ENCODE measurements around the gene AMPH. TPM values are rescaled to one million over a fixed set of nuclear protein-coding genes. Genes with fewer than 3 reads are reported as not detected.

Gene AMPH
- total RNA-seq, 1 donor from 2014 or later, result not detected

DNA sequence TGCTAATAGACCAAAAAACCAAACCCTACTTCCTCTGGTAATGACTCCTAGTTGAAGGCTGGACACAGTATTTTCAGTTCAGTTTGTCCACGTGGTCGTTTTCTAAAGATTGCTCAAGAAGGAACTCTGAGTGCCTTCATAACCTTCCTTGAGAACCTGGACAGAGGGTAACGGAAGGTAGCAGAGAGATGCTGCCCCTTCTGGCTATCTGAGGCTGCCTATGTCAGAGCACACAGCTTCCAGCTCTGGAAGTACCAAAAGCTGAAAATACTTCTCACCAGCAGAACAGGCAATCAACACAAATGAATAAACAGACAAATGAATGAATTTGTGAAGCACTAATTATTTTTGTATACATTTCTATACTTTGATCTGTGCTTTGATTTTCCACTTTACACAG, 85.2 kb downstream of the AMPH start:
- intact Hi-C loops (cut with micrococcal nuclease), result no loop called here
- Mint-ChIP-seq H3K36me3 (ENCODE audit: low read depth) (no peaks in the 10 kb centered on the region), H3K9me3 (no peaks in the 10 kb centered on the region), H3K4me3 (no peak overlapping the region), H3K27me3 (no peaks in the 10 kb centered on the region), H3K27ac (no peak overlapping the region), H3K4me1 (no peaks in the 10 kb centered on the region)
- no peak for DNase-seq

GRCh38 chr7:38542156-38542555, 89.0 kb downstream of the AMPH start:
- H3K4me3 Mint-ChIP-seq, result no peak overlapping the region
- H3K27ac Mint-ChIP-seq, result no peak overlapping the region
- H3K27me3 Mint-ChIP-seq, result peaks cover 2% of the 10 kb centered on the region
- no peaks in the 10 kb centered on the region for H3K36me3 Mint-ChIP-seq (ENCODE audit: low read depth)
- H3K4me1 Mint-ChIP-seq, result no peaks in the 10 kb centered on the region
- intact Hi-C loops (cut with micrococcal nuclease), result no loop called here
- no peaks in the 10 kb centered on the region for H3K9me3 Mint-ChIP-seq
- no peak for DNase-seq

DNA sequence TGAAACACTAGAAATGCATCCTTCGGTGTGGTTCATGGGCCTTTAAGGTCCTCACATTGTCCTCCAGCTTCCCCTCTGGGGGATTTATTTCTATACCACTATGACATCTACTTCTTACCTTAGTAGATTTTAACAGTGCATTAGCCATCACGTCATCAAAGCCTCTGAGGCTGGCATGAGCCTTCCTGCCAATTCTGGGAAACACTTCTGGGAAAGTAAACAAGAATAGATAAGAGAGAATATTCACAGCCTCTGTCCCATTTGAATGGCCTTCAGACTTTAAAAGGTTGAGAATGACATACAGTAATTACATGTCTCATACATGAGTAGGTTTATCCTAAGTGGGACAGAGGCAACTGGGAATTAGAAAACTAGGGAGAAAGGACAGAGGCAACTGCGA, 89.7 kb downstream of the AMPH start:
- intact Hi-C loops (cut with micrococcal nuclease), result no loop called here
- H3K4me1 Mint-ChIP-seq, result no peaks in the 10 kb centered on the region
- peaks cover 2% of the 10 kb centered on the region for H3K27me3 Mint-ChIP-seq
- no peak overlapping the region for H3K27ac Mint-ChIP-seq
- DNase-seq, result no peak
- H3K4me3 Mint-ChIP-seq, result no peak overlapping the region
- no peaks in the 10 kb centered on the region for H3K36me3 Mint-ChIP-seq (ENCODE audit: low read depth)
- H3K9me3 Mint-ChIP-seq, result no peaks in the 10 kb centered on the region

- no peak overlapping the region for H3K27ac Mint-ChIP-seq
- no peaks in the 10 kb centered on the region for H3K9me3 Mint-ChIP-seq
- H3K4me3 Mint-ChIP-seq, result no peak overlapping the region
- peaks cover 4% of the 10 kb centered on the region for H3K27me3 Mint-ChIP-seq
- H3K36me3 Mint-ChIP-seq (ENCODE audit: low read depth), result no peaks in the 10 kb centered on the region
- intact Hi-C loops (cut with micrococcal nuclease), result no loop called here
- no peaks in the 10 kb centered on the region for H3K4me1 Mint-ChIP-seq
- DNase-seq, result no peak
Measured at GRCh38 chr7:38539477-38540081, 91.6 kb downstream of the AMPH start.

GRCh38 chr7:38535073-38535472, 96.1 kb downstream of the AMPH start:
- no peak for DNase-seq
- Mint-ChIP-seq H3K4me1 (no peaks in the 10 kb centered on the region), H3K27ac (no peak overlapping the region), H3K9me3 (no peaks in the 10 kb centered on the region), H3K27me3 (peaks cover 11% of the 10 kb centered on the region), H3K4me3 (no peak overlapping the region), H3K36me3 (ENCODE audit: low read depth) (no peaks in the 10 kb centered on the region)
- intact Hi-C loops (cut with micrococcal nuclease), result no loop called here

GRCh38 chr7:38525857-38526256, 105.3 kb downstream of the AMPH start:
- DNase-seq, result no peak
- no peaks in the 10 kb centered on the region for H3K9me3 Mint-ChIP-seq
- no peaks in the 10 kb centered on the region for H3K4me1 Mint-ChIP-seq
- H3K27me3 Mint-ChIP-seq, result peaks cover 6% of the 10 kb centered on the region
- H3K27ac Mint-ChIP-seq, result no peak overlapping the region
- H3K36me3 Mint-ChIP-seq (ENCODE audit: low read depth), result no peaks in the 10 kb centered on the region
- intact Hi-C loops (cut with micrococcal nuclease), result no loop called here
- no peak overlapping the region for H3K4me3 Mint-ChIP-seq

GRCh38 chr7:38524786-38525185, 106.4 kb downstream of the AMPH start:
- Mint-ChIP-seq H3K27me3 (peaks cover 3% of the 10 kb centered on the region), H3K4me1 (no peaks in the 10 kb centered on the region), H3K4me3 (no peak overlapping the region), H3K27ac (no peak overlapping the region), H3K9me3 (no peaks in the 10 kb centered on the region), H3K36me3 (ENCODE audit: low read depth) (no peaks in the 10 kb centered on the region)
- no peak for DNase-seq
- intact Hi-C loops (cut with micrococcal nuclease), result no loop called here

- Mint-ChIP-seq H3K36me3 (ENCODE audit: low read depth) (no peaks in the 10 kb centered on the region), H3K27ac (no peak overlapping the region), H3K9me3 (no peaks in the 10 kb centered on the region), H3K4me3 (no peak overlapping the region), H3K27me3 (no peaks in the 10 kb centered on the region), H3K4me1 (no peaks in the 10 kb centered on the region)
- DNase-seq, result no peak
- intact Hi-C loops (cut with micrococcal nuclease), result no loop called here
Measured at GRCh38 chr7:38520741-38521140, 110.4 kb downstream of the AMPH start.

DNA sequence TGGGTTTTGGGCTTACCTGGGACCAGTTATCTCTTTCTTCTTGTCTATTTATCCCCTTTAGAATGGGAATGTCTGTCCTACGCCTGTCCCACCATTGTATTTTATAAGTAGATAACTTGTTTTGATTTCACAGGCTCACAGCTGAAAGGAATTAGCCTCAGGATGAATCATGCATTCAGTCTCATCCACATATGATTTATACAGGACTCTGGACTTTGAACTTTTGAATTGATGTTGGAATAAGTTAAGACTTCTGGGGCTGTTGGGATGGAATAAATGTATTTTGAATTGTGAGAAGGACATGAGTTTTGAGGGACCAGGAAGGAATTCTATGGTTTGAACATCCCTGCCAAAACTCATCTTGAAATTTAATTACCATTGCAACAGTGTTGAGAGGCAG, 112.6 kb downstream of the AMPH start:
- Mint-ChIP-seq H3K36me3 (ENCODE audit: low read depth) (no peaks in the 10 kb centered on the region), H3K27ac (no peak overlapping the region), H3K9me3 (peaks cover 5% of the 10 kb centered on the region), H3K27me3 (no peaks in the 10 kb centered on the region), H3K4me3 (no peak overlapping the region), H3K4me1 (no peaks in the 10 kb centered on the region)
- DNase-seq, result no peak
- intact Hi-C loops (cut with micrococcal nuclease), result no loop called here

DNA sequence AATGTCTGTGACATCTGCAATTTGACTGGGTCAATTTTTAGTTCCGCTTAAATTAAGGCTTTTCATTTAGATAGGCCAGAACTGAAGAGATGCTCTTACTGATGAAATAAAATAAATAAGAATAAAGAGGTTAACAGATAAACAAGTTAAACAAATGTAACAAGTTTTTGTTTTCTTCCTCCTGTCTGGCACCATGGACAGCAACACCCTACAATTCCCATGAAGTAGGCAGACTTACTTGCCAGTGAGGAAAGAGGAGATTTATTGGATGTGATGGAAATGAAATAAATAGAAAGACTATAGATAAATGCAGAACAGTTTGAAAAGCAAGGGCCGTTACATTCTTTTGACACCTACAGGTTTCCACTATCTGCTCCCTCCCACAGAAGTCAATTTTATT, 118.5 kb downstream of the AMPH start:
- H3K9me3 Mint-ChIP-seq, result peaks cover 8% of the 10 kb centered on the region
- no peak for DNase-seq
- no peak overlapping the region for H3K27ac Mint-ChIP-seq
- intact Hi-C loops (cut with micrococcal nuclease), result no loop called here
- no peaks in the 10 kb centered on the region for H3K36me3 Mint-ChIP-seq (ENCODE audit: low read depth)
- no peak overlapping the region for H3K4me3 Mint-ChIP-seq
- no peaks in the 10 kb centered on the region for H3K4me1 Mint-ChIP-seq
- H3K27me3 Mint-ChIP-seq, result no peaks in the 10 kb centered on the region

DNA sequence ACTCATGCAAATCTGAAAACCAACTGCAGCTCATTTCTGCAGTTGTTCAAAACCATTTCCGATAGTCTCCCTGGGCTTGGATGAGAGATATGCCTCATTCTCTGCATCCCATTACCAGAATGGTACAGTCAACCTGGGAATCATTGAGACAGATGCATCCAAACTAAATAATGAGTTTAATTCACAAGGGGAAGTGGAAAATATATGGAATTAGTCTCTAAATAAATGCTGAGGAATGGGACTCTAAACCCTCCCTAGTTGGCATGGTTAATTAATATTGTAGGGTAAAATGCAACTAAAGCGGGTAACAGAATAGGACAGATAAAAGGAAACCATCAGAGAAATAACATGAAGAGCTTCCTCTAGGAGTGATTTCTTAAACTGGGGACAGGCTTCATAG, 118.9 kb downstream of the AMPH start:
- H3K36me3 Mint-ChIP-seq (ENCODE audit: low read depth), result no peaks in the 10 kb centered on the region

GRCh38 chr7:38507384-38507783, 123.8 kb downstream of the AMPH start:
- H3K27me3 Mint-ChIP-seq, result peaks cover 11% of the 10 kb centered on the region
- no peak overlapping the region for H3K4me3 Mint-ChIP-seq
- H3K36me3 Mint-ChIP-seq (ENCODE audit: low read depth), result no peaks in the 10 kb centered on the region
- no peaks in the 10 kb centered on the region for H3K4me1 Mint-ChIP-seq
- H3K27ac Mint-ChIP-seq, result no peak overlapping the region
- DNase-seq, result no peak
- intact Hi-C loops (cut with micrococcal nuclease), result no loop called here
- H3K9me3 Mint-ChIP-seq, result peaks cover 3% of the 10 kb centered on the region

More for the DNA sequence above, 118.9 kb downstream of the AMPH start:
- H3K4me3 Mint-ChIP-seq, result no peak overlapping the region
- H3K27ac Mint-ChIP-seq, result no peak overlapping the region
- intact Hi-C loops (cut with micrococcal nuclease), result no loop called here
- no peak for DNase-seq
- H3K4me1 Mint-ChIP-seq, result no peaks in the 10 kb centered on the region
- no peaks in the 10 kb centered on the region for H3K27me3 Mint-ChIP-seq
- H3K9me3 Mint-ChIP-seq, result peaks cover 8% of the 10 kb centered on the region

DNA sequence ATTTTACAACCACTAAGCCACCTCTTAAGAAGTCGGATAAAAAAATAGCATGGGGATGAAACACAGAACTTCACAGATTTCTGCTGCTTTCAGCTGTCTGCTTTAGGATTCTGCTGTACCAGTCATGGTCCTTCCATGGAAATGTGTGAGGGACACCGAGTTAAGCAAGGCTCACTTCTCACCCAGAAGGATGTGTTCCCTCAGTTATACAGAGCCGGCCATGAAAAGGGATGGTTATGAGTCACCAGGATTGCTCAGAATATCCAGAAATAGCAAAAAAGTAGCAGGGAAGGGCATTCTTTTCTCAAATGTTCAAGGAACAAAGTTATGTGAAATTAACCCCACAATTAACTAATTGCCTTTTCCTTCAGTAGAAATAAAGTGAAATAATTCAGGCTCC, 124.4 kb downstream of the AMPH start:
- H3K27ac Mint-ChIP-seq, result no peak overlapping the region
- no peak overlapping the region for H3K4me3 Mint-ChIP-seq
- intact Hi-C loops (cut with micrococcal nuclease), result no loop called here
- H3K9me3 Mint-ChIP-seq, result no peaks in the 10 kb centered on the region
- peaks cover 11% of the 10 kb centered on the region for H3K27me3 Mint-ChIP-seq
- no peak for DNase-seq
- H3K36me3 Mint-ChIP-seq (ENCODE audit: low read depth), result no peaks in the 10 kb centered on the region
- H3K4me1 Mint-ChIP-seq, result no peaks in the 10 kb centered on the region

GRCh38 chr7:38506004-38506403, 125.2 kb downstream of the AMPH start:
- Mint-ChIP-seq H3K36me3 (ENCODE audit: low read depth) (no peaks in the 10 kb centered on the region), H3K9me3 (no peaks in the 10 kb centered on the region), H3K4me1 (no peaks in the 10 kb centered on the region), H3K27me3 (peaks cover 11% of the 10 kb centered on the region), H3K4me3 (no peak overlapping the region), H3K27ac (no peak overlapping the region)
- intact Hi-C loops (cut with micrococcal nuclease), result no loop called here
- no peak for DNase-seq

DNA sequence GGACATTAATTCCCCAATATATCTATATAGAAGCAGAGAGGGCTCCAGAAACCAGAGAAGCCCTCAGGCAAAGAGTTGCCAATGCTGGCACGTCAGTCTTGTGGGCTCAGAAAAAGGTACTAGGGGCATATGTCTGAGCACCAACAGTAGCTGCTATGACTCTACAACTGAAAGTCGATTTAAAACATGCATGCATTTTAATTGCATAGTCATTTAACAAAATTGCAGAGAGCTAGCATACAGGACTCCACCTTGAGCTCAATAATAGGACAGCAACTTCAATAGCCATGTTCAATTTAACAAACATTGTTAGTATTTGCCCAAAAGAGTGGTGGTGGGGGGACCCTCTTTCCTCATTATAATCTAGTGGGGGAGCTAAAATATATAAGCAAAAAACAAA, 126.5 kb downstream of the AMPH start:
- no peak overlapping the region for H3K27ac Mint-ChIP-seq
- intact Hi-C loops (cut with micrococcal nuclease), result no loop called here
- H3K9me3 Mint-ChIP-seq, result no peaks in the 10 kb centered on the region
- no peak overlapping the region for H3K4me3 Mint-ChIP-seq
- no peaks in the 10 kb centered on the region for H3K36me3 Mint-ChIP-seq (ENCODE audit: low read depth)
- DNase-seq, result no peak
- no peaks in the 10 kb centered on the region for H3K4me1 Mint-ChIP-seq
- H3K27me3 Mint-ChIP-seq, result peaks cover 11% of the 10 kb centered on the region

Data from activated CD4-positive, alpha-beta T cell treated with anti-CD3 and anti-CD28 coated beads, Interleukin-2, amount 10 ng/mL, durations not matched to agents 24 days and 14 days (primary cell).